ENCODE results near the gene MYRIP.

Gene MYRIP

DNA sequence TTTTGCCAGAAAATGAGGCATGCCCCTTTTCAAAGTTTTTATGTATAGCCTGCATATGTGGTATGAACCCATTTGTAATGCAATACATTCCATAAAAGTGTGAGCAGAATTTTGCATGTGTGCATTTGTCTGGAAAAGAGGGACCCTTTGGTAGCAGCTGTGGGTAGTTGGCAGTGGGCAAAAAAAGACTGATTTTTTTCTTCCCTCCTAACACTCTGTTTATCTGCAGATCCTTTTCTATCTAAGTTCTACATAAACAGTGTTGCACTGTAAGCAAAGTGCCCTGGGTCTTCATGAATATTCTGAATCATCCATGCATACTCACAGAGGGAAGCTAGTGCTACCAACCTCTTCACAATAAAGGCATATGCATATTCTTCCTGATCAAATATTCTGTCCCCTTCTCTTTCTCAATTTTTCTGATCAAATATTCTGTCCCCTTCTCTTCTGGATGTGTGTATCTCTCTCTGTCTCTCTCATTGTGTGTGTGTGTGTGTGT lies 288.9 kb downstream of the MYRIP start:
- no peak overlapping the region for H2AFZ ChIP-seq (ENCODE audit: low read length)
- H3K4me3 ChIP-seq (ENCODE audit: low read depth, low read length, poor library complexity, severe bottlenecking): no peak overlapping the region
- no peaks in the 10 kb centered on the region for H3K4me1 ChIP-seq (ENCODE audit: insufficient read depth, low read length, severe bottlenecking)
- no peak overlapping the region for H3K27ac ChIP-seq (ENCODE audit: low read depth, low read length, poor library complexity, severe bottlenecking)
- H3K36me3 ChIP-seq (ENCODE audit: insufficient read depth, low read length): no peaks in the 10 kb centered on the region
- no peaks in the 10 kb centered on the region for H3K9me3 ChIP-seq (ENCODE audit: low read length)
- no peaks in the 10 kb centered on the region for H3K9me2 ChIP-seq (ENCODE audit: low read depth, low read length)
- H3K79me2 ChIP-seq (ENCODE audit: insufficient read depth, low read length): no peaks in the 10 kb centered on the region
- TF ChIP-seq, protein P1, sequence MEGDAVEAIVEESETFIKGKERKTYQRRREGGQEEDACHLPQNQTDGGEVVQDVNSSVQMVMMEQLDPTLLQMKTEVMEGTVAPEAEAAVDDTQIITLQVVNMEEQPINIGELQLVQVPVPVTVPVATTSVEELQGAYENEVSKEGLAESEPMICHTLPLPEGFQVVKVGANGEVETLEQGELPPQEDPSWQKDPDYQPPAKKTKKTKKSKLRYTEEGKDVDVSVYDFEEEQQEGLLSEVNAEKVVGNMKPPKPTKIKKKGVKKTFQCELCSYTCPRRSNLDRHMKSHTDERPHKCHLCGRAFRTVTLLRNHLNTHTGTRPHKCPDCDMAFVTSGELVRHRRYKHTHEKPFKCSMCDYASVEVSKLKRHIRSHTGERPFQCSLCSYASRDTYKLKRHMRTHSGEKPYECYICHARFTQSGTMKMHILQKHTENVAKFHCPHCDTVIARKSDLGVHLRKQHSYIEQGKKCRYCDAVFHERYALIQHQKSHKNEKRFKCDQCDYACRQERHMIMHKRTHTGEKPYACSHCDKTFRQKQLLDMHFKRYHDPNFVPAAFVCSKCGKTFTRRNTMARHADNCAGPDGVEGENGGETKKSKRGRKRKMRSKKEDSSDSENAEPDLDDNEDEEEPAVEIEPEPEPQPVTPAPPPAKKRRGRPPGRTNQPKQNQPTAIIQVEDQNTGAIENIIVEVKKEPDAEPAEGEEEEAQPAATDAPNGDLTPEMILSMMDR (IDR thresholded peaks at IDR 0.05; ENCODE audit: low read length): no peak
- no peak for TF ChIP-seq EZH2 (IDR thresholded peaks at IDR 0.05; ENCODE audit: borderline replicate concordance, low read length)
- no peak overlapping the region for H3K4me2 ChIP-seq (ENCODE audit: low read length)
- 0 out of 2 replicates have a peak, but pooled peaks cover 4% of the 10 kb centered on the region for H3K27me3 ChIP-seq (ENCODE audit: insufficient read depth, low read length)
- H4K20me1 ChIP-seq (ENCODE audit: insufficient read depth, low read length): no peaks in the 10 kb centered on the region
- no peak overlapping the region for H3K9ac ChIP-seq (ENCODE audit: low read length)
- H3F3A ChIP-seq (ENCODE audit: insufficient read depth, low read length): no peaks in the 10 kb centered on the region

DNA sequence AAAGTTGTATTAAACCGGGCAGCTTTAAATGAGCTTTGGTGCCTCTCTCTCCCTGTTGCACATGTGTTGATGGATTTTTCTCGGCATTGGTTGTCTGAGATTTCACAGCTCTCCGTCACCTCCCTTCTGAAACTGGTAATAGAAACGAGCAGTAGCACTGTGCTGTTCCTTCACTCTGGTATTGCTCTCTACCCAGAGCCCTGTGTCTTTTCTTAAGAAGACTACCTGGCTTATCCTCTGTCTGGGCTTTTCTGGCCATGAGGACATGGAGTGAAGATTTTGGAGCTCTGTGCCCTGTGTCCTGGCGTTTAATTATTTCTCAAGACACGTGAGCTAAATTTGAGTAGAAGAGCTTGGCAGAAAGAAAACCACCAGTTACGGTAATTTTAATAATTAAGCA lies 290.5 kb downstream of the MYRIP start:
- Histone ChIP-seq H3K36me3 (ENCODE audit: insufficient read depth, low read length) (no peaks in the 10 kb centered on the region), H3K4me1 (ENCODE audit: insufficient read depth, low read length, severe bottlenecking) (no peaks in the 10 kb centered on the region), H3F3A (ENCODE audit: insufficient read depth, low read length) (no peaks in the 10 kb centered on the region), H3K79me2 (ENCODE audit: insufficient read depth, low read length) (no peaks in the 10 kb centered on the region), H3K27me3 (ENCODE audit: insufficient read depth, low read length) (0 out of 2 replicates have a peak, but pooled peaks cover 4% of the 10 kb centered on the region), H3K4me3 (ENCODE audit: low read depth, low read length, poor library complexity, severe bottlenecking) (no peak overlapping the region), H3K4me2 (ENCODE audit: low read length) (no peak overlapping the region), H3K9me2 (ENCODE audit: low read depth, low read length) (no peaks in the 10 kb centered on the region), H3K9ac (ENCODE audit: low read length) (no peak overlapping the region), H3K9me3 (ENCODE audit: low read length) (no peaks in the 10 kb centered on the region), H3K27ac (ENCODE audit: low read depth, low read length, poor library complexity, severe bottlenecking) (no peak overlapping the region), H4K20me1 (ENCODE audit: insufficient read depth, low read length) (no peaks in the 10 kb centered on the region), H2AFZ (ENCODE audit: low read length) (no peak overlapping the region)
- TF ChIP-seq EZH2 (IDR thresholded peaks at IDR 0.05; ENCODE audit: borderline replicate concordance, low read length): no peak
- TF ChIP-seq, protein P1 (IDR thresholded peaks at IDR 0.05; ENCODE audit: low read length): no peak

DNA sequence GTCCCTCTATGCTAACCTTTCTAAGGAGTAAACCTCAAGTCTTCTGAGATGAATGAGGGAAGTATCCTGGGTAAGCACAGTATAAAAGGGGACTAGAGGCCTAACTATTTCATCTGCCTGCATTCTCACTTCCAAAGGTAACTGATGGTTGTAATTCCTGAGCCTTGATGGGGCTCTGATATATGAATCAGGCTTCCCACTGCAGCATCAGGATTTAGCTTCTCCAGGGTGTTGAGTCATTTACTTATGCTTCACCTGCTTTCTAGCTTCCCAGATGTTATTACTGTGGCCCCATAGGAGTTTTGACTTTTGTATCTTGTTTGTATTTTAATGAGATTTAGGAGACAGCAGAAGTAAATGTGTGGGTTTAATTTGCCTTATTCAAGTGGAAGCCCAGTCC lies 292.8 kb downstream of the MYRIP start:
- Histone ChIP-seq H3K4me3 (ENCODE audit: low read depth, low read length, poor library complexity, severe bottlenecking) (no peak overlapping the region), H3K9ac (ENCODE audit: low read length) (no peak overlapping the region), H3F3A (ENCODE audit: insufficient read depth, low read length) (no peaks in the 10 kb centered on the region), H3K9me2 (ENCODE audit: low read depth, low read length) (no peaks in the 10 kb centered on the region), H2AFZ (ENCODE audit: low read length) (no peak overlapping the region), H3K36me3 (ENCODE audit: insufficient read depth, low read length) (no peaks in the 10 kb centered on the region), H3K4me2 (ENCODE audit: low read length) (no peak overlapping the region), H4K20me1 (ENCODE audit: insufficient read depth, low read length) (no peaks in the 10 kb centered on the region), H3K27ac (ENCODE audit: low read depth, low read length, poor library complexity, severe bottlenecking) (no peak overlapping the region), H3K79me2 (ENCODE audit: insufficient read depth, low read length) (no peaks in the 10 kb centered on the region), H3K27me3 (ENCODE audit: insufficient read depth, low read length) (0 out of 2 replicates have a peak, but pooled peaks cover 4% of the 10 kb centered on the region), H3K4me1 (ENCODE audit: insufficient read depth, low read length, severe bottlenecking) (no peaks in the 10 kb centered on the region), H3K9me3 (ENCODE audit: low read length) (no peaks in the 10 kb centered on the region)
- no peak for TF ChIP-seq EZH2 (IDR thresholded peaks at IDR 0.05; ENCODE audit: borderline replicate concordance, low read length)
- TF ChIP-seq, protein P1 (IDR thresholded peaks at IDR 0.05; ENCODE audit: low read length): no peak

All from OCI-LY1 (cell line).